OCI-LY3 (cell line): ENCODE measurements around the gene GPR162.

Experiments used
- CTCF ChIP-seq: fragments of 200-600, 300-600 bp; sonication (generic); IDR thresholded peaks from 2 replicates; pipeline ENCODE4 v1.5.1; 2014; ENCODE audit warnings: antibody characterized with exemption, low read length, low read depth
- EZH2phosphoT487 ChIP-seq: fragments of 200-600 bp; shearing (Covaris generic); IDR thresholded peaks from 2 replicates; pipeline ENCODE4 v1.6.1; 2018; ENCODE audit warnings: antibody characterized with exemption, mixed run types, low read depth

DNA sequence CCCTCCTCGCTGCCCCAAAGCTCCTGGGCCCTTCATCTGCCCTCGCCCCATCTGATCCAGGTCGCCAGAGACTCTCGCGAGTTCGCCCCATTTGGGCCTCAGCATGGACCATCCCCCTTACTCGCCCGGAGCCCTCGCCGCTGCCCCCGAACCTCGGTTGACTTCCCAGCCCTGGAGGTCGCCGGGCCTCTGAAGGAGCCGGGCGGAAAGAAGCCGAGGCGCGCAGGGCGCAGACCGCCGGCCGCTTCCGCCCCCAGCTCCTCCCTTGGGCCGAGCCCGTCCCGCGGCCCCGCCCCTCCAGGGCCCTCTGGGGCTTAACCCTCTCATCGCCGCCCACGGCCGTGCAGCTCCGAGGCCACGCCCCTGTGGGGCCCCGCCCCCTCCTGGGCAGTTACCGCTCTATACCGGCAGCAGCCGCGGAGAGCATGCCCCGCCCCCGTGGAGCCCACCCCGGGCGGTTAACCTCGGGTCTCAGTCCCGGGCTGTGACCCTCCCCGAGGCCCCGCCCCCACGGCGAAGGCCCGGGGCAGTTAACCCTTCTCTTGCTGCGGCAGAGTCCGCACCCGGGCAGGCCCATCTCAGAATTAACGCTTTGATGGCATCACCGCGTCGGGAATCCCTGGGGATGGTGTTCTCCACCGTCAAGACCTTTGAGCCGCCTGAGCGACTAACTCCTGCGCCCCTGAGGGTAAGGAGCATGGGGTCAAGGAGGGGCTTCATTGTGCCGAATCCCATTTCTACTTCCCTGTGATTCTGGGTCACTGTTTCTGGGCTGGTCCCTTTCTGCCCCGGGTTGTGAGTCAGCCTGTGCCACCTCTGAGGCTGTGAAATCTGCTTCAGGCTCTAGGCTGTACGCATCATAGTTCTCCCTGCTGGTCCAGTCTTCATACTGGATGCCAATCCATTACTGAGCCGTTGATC is 51.7 kb downstream of the GPR162 start, which contains the start of gene SPSB2:
- TF ChIP-seq CTCF = no peak
- TF ChIP-seq EZH2phosphoT487 = no peak
